ENCODE data around the gene SNAP47.
"Not testable (repeated sequence)": the region's sequence is repeated elsewhere in the genome, so short reads cannot be mapped to it uniquely, and the experiment has no call there.

SNAP47 gene

GRCh38 chr1:227734856-227735538 lies at the start of gene SNAP47, which contains the start of gene JMJD4:
Gene SNAP47 (plus strand): TSS chr1:227735435. CDS start chr1:227747737, 12,302 bp downstream.
Gene JMJD4 (minus strand): TSS chr1:227735302. CDS start chr1:227735273, 29 bp downstream.
- DNase-seq: peak; percentile 80

- no peak for DNase-seq
Measured at GRCh38 chr1:227685807-227686206, 49.4 kb upstream of the SNAP47 start.

GRCh38 chr1:227697321-227697864 lies 37.8 kb upstream of the SNAP47 start:
- DNase-seq: no peak

GRCh38 chr1:227701631-227702030 lies 33.6 kb upstream of the SNAP47 start:
- not testable (repeated sequence) for DNase-seq

GRCh38 chr1:227707846-227708245 lies 27.4 kb upstream of the SNAP47 start:
- DNase-seq: no peak

- DNase-seq: no peak
Measured at GRCh38 chr1:227709451-227709850, 25.8 kb upstream of the SNAP47 start.

- DNase-seq: not testable (repeated sequence)
Measured at GRCh38 chr1:227710474-227710873, 24.8 kb upstream of the SNAP47 start.

GRCh38 chr1:227712648-227713047 lies 22.6 kb upstream of the SNAP47 start:
- no peak for DNase-seq

- no peak for DNase-seq
Measured at GRCh38 chr1:227718932-227719331, 16.3 kb upstream of the SNAP47 start.

GRCh38 chr1:227723474-227723873 lies 11.8 kb upstream of the SNAP47 start:
- DNase-seq: no peak

GRCh38 chr1:227725046-227725445 lies 10.2 kb upstream of the SNAP47 start:
- no peak for DNase-seq

GRCh38 chr1:227726318-227726717 lies 8.9 kb upstream of the SNAP47 start:
- DNase-seq: no peak

- no peak for DNase-seq
Measured at GRCh38 chr1:227726924-227727599, 8.2 kb upstream of the SNAP47 start.

GRCh38 chr1:227728059-227728891 lies 7.0 kb upstream of the SNAP47 start:
- peak; percentile 78 for DNase-seq

GRCh38 chr1:227728892-227729143 lies 6.4 kb upstream of the SNAP47 start:
- DNase-seq: no peak

GRCh38 chr1:227729144-227729880 lies 5.9 kb upstream of the SNAP47 start:
- DNase-seq: no peak

GRCh38 chr1:227729881-227730629 lies 5.2 kb upstream of the SNAP47 start:
- peak; percentile 28 for DNase-seq

- no peak for DNase-seq
Measured at GRCh38 chr1:227730630-227731151, 4.5 kb upstream of the SNAP47 start.

- DNase-seq: no peak
Measured at GRCh38 chr1:227731241-227731677, 4.0 kb upstream of the SNAP47 start.

GRCh38 chr1:227731696-227732585 lies 3.3 kb upstream of the SNAP47 start:
- DNase-seq: no peak

All from NCI-H510A (cell line).